Esophagus muscularis mucosa (tissue), 4 donors: ENCODE data around the gene MRPL17.

Source experiments
- CTCF ChIP-seq, 3 experiments: fragments of 200-600 bp in 2 of 3; fragments of 450-650 bp in 1 of 3; sonication (generic) in 2 of 3; IDR thresholded peaks; one replicate each; pipeline ENCODE4 v1.5.1; 2017 to 2019; ENCODE audit warnings: antibody characterized with exemption in 3 of 3, mild to moderate bottlenecking in 2 of 3, moderate library complexity in 1 of 3
- EP300 ChIP-seq: sonication (generic); formaldehyde crosslinking; IDR thresholded peaks from one replicate; pipeline ENCODE4 v1.6.1; 2017; ENCODE audit warnings: antibody characterized with exemption
- POLR2AphosphoS5 ChIP-seq, 2 donors: sonication (generic); formaldehyde crosslinking; IDR thresholded peaks; one replicate each; pipeline ENCODE4 v1.6.1; 2017; ENCODE audit warnings: antibody characterized with exemption in 2 of 2

GRCh38 chr11:6636480-6636879 lies 46.7 kb downstream of the MRPL17 start:
- TF ChIP-seq CTCF (IDR thresholded peaks at IDR 0.05): no peak
- TF ChIP-seq EP300: no peak
- TF ChIP-seq POLR2AphosphoS5 (IDR thresholded peaks at IDR 0.05): no peak
